Gastroesophageal sphincter (tissue), 3 donors: ENCODE measurements around the gene ERG28.

Source experiments
- EP300 ChIP-seq: sonication (generic); formaldehyde crosslinking; IDR thresholded peaks from one replicate; pipeline ENCODE4 v1.6.1; 2017; ENCODE audit warnings: antibody characterized with exemption, mild to moderate bottlenecking
- POLR2A ChIP-seq, 2 donors: fragments of 450-650 bp; IDR thresholded peaks; one replicate each; pipeline ENCODE4 v1.6.1; 2017; ENCODE audit warnings: antibody characterized with exemption in 2 of 2, mild to moderate bottlenecking in 2 of 2, moderate library complexity in 1 of 2
- POLR2AphosphoS5 ChIP-seq: sonication (generic); formaldehyde crosslinking; IDR thresholded peaks from one replicate; pipeline ENCODE4 v1.6.1; 2017; ENCODE audit warnings: antibody characterized with exemption
- TF ChIP-seq, protein P1 (sequence below), 4 experiments: fragments of 200-600 bp in 2 of 4; fragments of 450-650 bp in 2 of 4; sonication (generic) in 1 of 4; IDR thresholded peaks; one replicate each; pipeline ENCODE4 v1.5.1; 2017 to 2019; ENCODE audit warnings: antibody characterized with exemption in 4 of 4, mild to moderate bottlenecking in 2 of 4, moderate library complexity in 2 of 4

- no peak for TF ChIP-seq EP300
- no peak for TF ChIP-seq POLR2AphosphoS5
- TF ChIP-seq, protein P1, sequence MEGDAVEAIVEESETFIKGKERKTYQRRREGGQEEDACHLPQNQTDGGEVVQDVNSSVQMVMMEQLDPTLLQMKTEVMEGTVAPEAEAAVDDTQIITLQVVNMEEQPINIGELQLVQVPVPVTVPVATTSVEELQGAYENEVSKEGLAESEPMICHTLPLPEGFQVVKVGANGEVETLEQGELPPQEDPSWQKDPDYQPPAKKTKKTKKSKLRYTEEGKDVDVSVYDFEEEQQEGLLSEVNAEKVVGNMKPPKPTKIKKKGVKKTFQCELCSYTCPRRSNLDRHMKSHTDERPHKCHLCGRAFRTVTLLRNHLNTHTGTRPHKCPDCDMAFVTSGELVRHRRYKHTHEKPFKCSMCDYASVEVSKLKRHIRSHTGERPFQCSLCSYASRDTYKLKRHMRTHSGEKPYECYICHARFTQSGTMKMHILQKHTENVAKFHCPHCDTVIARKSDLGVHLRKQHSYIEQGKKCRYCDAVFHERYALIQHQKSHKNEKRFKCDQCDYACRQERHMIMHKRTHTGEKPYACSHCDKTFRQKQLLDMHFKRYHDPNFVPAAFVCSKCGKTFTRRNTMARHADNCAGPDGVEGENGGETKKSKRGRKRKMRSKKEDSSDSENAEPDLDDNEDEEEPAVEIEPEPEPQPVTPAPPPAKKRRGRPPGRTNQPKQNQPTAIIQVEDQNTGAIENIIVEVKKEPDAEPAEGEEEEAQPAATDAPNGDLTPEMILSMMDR (IDR thresholded peaks at IDR 0.05): no peak
- no peak for TF ChIP-seq POLR2A (IDR thresholded peaks at IDR 0.05)
Measured at GRCh38 chr14:75605916-75606315, 54.8 kb downstream of the ERG28 start.
